ENCODE measurements around the gene OR5B12.
"Not testable (repeated sequence)": the region's sequence is repeated elsewhere in the genome, so short reads cannot be mapped to it uniquely, and the experiment has no call there.

Gene OR5B12

GRCh38 chr11:58442136-58442535 lies at the start of gene OR5B12:
Gene OR5B12 (minus strand): TSS chr11:58442236. CDS start chr11:58440151, 2,085 bp downstream.
- ATAC-seq, result no peak
- DNase-seq, result no peak

- DNase-seq, result no peak
- ATAC-seq, result no peak
Measured at GRCh38 chr11:58490827-58491226, 48.8 kb upstream of the OR5B12 start.

- ATAC-seq (no peak), DNase-seq (no peak)
Measured at GRCh38 chr11:58487170-58487569, 45.1 kb upstream of the OR5B12 start.

GRCh38 chr11:58485961-58486360 lies 43.9 kb upstream of the OR5B12 start:
- DNase-seq, result no peak
- no peak for ATAC-seq

GRCh38 chr11:58471892-58472291 lies 29.9 kb upstream of the OR5B12 start:
- no peak for DNase-seq
- ATAC-seq, result no peak

GRCh38 chr11:58466293-58466692 lies 24.3 kb upstream of the OR5B12 start:
- ATAC-seq, result no peak
- no peak for DNase-seq

GRCh38 chr11:58465690-58466089 lies 23.7 kb upstream of the OR5B12 start:
- ATAC-seq, result no peak
- DNase-seq, result no peak

DNA sequence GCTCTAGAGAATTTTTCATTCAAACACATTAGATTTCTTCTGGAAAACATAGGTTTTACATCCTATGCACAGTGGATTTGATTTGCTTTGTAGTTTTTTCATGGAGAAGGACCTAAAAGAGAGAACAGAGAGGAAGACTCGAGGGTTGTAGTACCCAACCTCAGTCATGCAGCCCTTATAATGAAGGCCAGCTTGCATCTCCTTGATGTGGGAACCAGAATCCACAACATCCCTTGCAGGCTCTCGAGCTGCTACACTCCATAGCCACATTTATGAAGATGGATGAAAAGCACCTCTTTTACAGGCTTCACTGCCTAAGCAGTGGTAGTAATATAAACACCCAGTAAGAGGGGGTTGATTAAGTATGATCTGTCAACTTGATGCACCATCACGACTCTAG lies 9.5 kb upstream of the OR5B12 start:
- DNase-seq, result no peak
- peak; percentile 19 for ATAC-seq

- ATAC-seq, result no peak
- no peak for DNase-seq
Measured at GRCh38 chr11:58446294-58446693, 4.3 kb upstream of the OR5B12 start.

DNA sequence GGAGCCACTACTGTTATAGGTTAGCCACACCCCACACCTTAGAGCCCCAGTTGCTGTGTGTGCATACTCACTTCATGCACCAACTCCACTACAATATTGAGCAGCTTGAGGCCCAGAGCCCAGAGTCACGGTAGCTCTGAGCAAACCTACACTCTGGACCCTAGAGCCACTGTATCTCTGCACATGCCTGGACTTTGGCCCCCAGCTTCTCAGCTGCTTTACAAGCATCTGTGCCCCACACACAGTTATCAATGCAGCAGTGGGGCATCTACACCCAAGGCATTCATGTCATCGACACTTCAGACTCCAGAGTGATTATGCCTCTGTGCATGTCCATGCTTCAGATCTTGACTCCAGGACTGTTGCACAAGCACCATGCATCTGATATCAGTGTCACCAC lies 2.3 kb upstream of the OR5B12 start:
- DNase-seq, result no peak
- no peak for ATAC-seq

GRCh38 chr11:58438486-58438885 lies 3.5 kb downstream of the OR5B12 start:
- DNase-seq, result no peak
- ATAC-seq, result no peak

GRCh38 chr11:58434217-58434616 lies 7.8 kb downstream of the OR5B12 start:
- ATAC-seq, result no peak
- DNase-seq, result no peak

- ATAC-seq (no peak), DNase-seq (no peak)
Measured at GRCh38 chr11:58433638-58434203, 8.3 kb downstream of the OR5B12 start.

DNA sequence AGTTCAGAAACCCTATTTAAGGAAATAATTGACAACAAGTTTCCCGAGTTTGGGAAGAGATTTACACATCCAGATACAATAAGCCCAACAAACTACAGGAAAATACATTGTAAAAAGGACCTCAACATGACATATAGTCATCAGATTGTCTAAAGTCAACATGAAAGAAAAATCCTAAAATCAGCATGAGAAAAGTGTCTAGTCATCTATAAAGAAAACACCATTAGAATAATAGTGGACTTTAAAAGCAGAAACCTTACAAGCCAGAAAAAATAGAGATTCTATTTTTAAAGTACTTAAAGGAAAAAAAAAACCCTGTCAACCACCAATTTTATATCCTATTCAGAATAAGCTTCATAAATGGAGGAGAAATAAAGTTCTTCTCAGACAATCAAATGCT lies 12.8 kb downstream of the OR5B12 start:
- no peak for DNase-seq
- ATAC-seq, result no peak

- DNase-seq (no peak), ATAC-seq (no peak)
Measured at GRCh38 chr11:58428021-58428420, 14.0 kb downstream of the OR5B12 start, which contains the start of gene OR5B2. Gene OR5B2 (minus strand): TSS chr11:58428121. CDS start chr11:58423261, 4,860 bp downstream.

DNA sequence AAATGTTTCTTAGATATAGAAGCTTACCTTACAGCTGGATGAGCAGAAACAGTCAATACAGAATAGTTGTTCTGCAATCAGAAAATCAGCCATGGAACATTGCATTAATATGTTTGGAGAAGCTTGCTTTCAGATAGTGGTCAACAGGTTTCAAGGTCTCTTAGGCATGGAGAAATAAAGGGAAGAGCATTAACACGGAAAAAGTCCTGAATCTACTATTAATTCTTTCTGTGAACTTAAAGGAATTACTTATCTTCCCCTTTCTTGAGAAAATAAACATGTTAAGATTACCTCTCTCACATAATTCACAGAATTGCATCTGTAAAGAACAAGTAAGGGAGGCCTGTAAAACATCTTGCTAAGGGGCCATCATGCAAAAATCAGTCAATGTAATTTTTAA lies 35.3 kb downstream of the OR5B12 start, which contains the start of gene OR5B3:
OR5B3 (minus strand) TSS at position 101 of the 400 bp plus-strand sequence. CDS start 3,465 bp downstream, outside the sequence.
- ATAC-seq, result no peak
- no peak for DNase-seq

GRCh38 chr11:58399622-58400021 lies 42.4 kb downstream of the OR5B12 start:
- not testable (repeated sequence) for ATAC-seq, DNase-seq

- DNase-seq, result no peak
Measured at GRCh38 chr11:58395581-58395980, 46.5 kb downstream of the OR5B12 start.

DNA sequence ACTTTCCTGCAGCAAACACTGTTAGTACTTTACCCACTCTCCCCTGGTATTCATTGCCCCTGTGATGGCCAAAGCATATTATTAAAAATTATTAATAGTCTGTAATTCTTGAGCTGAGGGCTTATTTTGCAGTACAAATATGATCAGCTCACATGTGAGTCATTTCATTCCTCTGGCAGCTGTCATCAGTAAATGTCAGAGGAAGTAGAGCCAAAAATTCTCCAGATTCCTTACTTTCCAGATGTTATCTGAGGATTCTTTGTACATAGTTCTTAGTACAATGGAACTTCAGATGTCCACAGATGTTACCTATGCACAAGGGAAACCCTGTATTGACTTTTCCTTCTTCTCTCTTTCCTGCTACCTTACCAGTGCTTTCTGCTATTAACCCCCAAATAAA lies 47.8 kb downstream of the OR5B12 start:
- ATAC-seq (no peak), DNase-seq (no peak)

More at GRCh38 chr11:58395581-58395980, 46.5 kb downstream of the OR5B12 start:
- peak; percentile 38 for ATAC-seq

DNA sequence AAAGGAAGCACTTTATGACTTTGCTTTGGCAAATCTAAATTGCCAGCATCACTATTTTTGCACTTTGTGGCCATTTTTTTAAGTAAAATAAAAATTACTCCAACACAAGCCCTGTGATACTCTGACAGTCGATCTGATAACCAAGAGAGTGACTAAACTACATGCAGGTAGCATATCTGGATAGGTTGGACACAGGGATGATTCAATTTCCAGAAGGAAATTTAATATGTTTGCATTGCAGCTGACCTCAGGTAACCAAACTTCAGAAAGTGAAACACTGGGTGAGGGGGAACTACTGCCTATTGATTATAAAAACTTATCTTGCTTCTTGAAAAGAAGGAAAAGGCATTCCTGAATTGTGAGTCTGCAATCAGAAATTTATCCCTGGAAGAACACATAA lies 49.3 kb downstream of the OR5B12 start:
- ATAC-seq (no peak), DNase-seq (no peak)

- ATAC-seq, result no peak
- no peak for DNase-seq
Measured at GRCh38 chr11:58391879-58392278, 50.2 kb downstream of the OR5B12 start.

- DNase-seq (no peak), ATAC-seq (no peak)
Measured at GRCh38 chr11:58390551-58391063, 51.4 kb downstream of the OR5B12 start.
